HG02885 (cell line): ENCODE data around the gene PAPSS2.
"Not testable (repeated sequence)": the region's sequence is repeated elsewhere in the genome, so short reads cannot be mapped to it uniquely, and the experiment has no call there.

Experiments used
- ATAC-seq: cut with Tn5 transposase; IDR thresholded peaks from one replicate; pipeline ENCODE4 v1.9.1; 2021; ENCODE audit warnings: mild to moderate bottlenecking; ENCODE audit not compliant: unreplicated experiment, poor library complexity

PAPSS2 gene

DNA sequence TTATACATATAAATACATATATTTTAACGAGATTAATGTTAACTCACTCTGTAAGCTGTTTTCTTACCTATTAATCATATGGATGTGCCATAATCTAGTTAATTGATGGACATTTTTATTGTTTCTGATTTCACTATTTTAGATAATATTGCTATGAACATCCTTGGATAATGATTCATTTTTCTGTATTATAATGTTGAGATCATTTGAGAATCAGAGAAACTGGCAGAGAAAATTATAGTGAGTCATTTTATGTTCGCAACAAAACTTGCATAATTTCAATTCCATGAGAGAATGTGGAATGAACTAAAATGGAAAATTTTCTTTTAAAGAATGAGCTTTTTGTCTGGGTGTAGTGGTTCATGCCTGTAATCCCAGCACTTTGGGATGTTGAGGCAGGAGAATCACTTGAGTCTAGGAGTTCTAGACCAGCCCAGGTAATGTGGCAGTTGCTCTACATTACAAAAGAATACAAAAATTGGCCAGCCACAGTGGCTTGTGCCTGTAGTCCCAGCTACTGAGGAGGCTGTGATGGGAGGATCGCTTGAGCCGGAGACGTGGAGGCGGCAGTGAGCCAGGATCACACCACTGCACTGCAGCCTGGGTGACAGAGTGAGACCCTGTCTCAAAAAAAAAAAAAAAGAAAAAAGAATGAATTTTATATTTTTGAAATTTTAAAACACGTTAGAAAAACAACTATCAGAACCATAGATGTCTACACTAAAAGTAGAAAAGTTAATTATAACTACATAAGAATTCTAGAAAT lies 40.5 kb downstream of the PAPSS2 start:
- no peak for ATAC-seq

DNA sequence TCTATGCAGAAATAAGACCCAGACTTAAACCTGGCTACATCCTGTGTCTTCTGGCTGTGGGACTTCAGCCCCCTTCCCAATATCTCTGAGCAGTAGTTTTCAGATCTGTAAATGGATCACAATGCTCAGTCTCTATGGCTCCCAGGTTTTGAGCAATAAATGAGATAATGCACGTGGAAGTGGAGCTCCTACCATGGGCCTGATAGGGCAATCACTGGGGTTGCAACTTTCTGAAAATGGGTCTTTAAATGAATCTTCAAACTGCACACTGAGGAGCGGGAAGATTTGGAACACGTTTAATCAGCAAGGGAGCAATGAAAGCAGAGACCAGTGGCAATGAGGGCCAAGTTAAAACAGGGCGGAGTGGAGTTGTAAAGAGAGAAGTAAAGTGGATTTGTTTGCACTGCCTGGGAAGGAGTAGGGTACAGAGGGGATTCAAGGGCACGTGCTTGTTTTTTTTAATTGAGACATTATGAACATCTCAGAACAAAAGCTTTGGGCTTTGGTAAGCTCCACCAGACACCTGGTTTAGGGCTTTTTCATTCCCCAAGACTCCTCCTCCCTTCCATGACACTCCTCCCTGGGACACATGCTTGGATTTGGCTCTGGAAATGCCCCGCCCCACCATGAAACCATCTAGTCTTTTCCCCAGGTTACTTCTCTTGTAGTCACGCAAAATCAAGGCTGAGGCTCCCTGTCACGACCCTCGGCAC lies 42.7 kb downstream of the PAPSS2 start:
- ATAC-seq, result no peak

DNA sequence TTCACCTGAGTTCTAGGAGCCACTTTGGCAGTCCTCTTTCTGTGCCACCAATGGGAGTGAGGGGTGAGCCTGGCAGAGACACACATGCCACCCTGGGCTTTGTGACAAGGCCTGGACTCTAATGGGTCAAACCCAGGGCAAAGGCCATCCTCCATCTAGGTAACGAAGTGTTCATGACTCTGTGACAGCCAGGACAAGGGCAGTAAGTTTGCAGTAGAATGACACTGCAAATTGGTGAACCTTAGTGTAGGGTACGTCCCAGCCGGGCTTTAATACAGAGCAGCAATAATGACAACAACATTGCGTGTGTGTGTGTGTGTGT lies 43.3 kb downstream of the PAPSS2 start:
- ATAC-seq, result no peak

DNA sequence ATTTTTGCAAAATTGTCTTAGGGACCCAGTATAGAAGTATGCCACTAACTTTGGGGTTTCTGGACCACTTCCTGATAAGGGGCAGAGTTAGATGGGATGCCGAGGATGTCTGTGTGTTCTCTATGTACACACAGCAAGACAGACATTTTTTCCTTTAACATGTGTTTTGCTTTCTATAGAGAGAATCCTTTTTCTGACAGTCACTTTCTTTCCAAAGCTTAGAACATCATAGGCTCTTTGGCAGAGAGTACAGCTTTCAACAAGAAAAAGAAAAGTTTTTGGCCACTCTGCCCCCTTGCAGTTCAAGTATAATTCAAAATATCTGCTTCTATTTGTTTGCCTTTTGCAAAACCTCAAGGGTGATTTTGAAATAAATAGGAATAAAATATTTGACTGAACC lies 44.1 kb downstream of the PAPSS2 start:
- no peak for ATAC-seq

DNA sequence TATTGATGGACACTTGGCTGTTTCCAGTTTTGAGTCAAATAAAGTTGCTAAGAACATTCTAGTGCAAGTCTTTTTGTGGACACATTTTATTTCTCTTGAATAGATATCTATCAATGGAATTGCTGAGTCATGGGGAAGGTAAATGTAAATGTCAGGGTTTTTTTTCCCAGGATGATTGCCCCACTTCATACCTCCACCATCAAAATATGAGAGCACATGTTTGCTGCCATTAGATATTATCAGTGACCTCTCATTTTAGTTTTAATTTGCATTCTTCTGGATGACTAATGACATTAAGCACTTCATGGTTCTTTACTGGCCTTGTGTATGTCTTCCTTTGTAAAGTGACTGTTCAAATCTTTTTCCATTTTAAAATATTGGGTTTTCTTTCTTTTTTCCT lies 45.7 kb downstream of the PAPSS2 start:
- ATAC-seq, result no peak

DNA sequence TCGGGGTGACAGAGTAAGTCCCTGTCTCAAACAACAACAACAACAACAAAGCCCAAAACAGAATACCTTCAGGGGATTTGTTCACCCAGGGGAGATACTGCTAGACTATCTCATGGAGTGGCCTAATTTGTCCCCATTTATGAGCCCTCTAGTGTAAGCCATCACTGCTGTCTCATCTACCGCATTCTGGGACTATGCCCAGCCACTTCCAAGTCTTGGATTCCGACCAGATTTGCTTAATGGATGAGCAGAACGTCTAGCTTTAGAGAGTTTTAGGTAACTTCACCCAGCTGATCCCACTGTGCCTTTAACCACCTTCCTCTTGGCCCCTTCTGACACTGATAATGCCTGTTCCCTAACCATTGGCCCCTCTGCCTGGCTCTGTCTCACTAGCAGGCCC lies 47.1 kb downstream of the PAPSS2 start:
- ATAC-seq, result no peak

DNA sequence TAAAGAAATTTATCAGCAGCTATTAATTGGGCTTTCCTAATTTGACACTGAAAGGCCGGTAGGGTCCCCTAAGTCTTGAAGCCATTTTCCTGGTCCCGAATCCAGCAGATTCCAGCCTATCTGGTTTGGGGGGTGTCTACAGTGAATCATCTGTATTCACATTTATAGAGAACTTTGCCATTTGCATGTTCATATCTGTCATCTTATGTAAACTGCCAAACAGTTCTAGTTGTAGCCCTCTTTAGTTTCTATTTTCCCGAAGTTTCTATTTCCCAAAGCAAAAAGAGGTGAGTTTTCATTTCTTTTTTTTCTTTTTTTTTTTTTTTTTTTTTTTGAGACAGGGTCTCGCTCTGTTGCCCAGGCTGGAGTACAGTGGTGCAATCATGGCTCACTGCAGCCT lies 47.6 kb downstream of the PAPSS2 start:
- ATAC-seq, result no peak

DNA sequence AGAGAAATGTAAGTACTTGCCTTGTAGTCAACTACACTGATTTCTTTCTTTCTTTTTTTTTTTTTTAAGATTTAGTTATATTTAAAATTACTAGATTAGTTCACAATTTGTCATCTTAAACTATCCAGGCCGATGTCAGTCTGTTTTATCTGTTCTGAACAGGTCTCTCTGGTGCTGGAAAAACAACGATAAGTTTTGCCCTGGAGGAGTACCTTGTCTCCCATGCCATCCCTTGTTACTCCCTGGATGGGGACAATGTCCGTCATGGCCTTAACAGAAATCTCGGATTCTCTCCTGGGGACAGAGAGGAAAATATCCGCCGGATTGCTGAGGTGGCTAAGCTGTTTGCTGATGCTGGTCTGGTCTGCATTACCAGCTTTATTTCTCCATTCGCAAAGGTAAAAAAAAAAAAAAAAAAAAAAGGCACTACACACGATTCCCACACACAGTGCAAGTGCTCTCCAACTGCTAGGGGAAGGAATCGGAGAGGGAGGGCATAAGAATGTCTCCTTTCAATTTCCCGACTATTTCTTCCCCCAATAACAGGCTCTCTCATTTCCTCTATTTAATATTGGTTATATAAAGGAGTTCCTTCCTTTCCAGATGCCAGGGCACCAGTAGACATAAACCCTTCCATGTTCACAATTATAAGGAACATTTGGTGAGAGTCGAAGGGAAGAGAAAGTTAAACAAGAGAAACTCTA lies 53.4 kb downstream of the PAPSS2 start:
- ATAC-seq, result no peak

DNA sequence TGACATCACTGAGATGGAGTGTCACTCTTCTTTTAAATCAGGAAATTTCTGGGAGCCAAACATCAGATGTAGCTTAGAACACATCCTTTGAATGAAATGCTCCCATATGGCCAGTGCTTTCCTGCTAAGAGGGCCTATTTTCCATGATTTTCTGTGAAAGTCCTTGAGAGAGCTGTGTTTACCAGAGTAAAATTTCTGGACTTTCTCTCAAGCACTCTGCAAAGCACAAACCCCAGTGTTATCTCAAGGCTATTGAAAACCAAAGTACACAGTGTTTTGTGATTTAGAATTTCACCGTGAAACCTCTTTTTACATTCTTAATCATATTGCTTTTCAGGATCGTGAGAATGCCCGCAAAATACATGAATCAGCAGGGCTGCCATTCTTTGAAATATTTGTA lies 54.0 kb downstream of the PAPSS2 start:
- ATAC-seq, result no peak

DNA sequence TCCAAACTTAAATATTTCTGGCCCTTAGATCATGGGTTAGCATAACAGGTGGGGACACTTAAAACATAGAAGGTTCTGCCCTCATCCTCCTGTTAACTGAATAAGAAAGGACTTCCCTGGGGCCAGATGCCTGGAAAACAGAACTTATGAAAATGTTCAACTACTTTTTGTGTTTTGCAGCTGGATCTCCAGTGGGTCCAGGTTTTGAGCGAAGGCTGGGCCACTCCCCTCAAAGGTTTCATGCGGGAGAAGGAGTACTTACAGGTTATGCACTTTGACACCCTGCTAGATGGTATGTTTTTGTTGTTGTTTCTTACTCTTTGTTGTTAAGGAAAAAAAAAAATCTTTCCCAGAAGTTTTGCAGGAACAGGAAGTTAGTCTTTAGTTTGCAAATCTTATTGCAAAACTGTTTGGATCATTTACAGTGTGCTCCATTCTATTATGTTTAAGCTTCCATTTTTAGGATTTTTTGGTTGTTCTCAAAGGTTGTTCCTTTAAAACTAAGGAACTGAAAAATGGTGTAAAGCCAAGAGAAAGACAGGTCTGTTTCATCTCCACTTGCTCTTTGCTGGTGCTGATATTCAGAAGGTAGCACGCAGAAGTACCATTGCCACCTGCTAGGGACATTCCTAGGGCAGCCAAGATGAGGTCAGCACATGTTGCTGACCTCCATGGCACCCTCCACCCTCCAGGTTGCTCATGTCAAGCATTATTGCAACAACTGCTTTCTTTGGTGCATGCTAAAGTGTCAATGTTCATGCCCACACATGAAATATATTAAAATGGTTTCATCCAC lies 56.1 kb downstream of the PAPSS2 start:
- ATAC-seq, result no peak

DNA sequence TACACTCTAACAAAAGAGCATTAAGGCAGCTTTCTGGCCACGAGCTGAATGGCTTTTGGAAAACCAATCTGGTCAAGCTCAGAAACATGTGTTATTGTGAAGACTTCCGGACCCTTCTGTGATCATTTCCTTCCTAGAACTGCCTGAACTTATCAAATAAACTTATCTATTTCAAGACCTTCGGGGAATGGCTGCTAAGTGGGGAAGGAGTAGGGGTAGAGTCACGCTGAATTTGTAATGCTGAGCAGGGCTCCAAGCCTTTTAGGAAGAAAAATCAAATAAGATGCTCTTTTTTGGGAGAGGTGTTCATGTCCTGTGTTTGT lies 56.6 kb downstream of the PAPSS2 start:
- no peak for ATAC-seq

DNA sequence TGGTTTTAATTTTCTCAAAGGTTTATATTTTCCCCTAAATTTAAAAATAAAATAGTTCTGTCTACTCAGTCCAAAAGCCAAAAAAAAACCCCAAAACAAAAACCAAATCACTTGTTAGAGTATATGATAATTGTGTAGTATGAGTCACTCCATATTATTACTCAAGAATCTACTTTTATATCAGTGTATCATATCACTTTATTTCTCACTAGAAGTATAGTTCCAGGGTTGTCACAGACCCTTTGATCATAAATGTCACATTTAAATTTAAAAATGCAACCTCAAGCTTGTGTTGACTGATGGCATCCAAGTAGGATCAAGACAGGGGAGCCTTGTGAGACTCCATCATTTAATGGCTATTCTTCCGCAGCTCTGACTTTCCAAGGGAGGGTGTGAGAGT lies 61.0 kb downstream of the PAPSS2 start:
- no peak for ATAC-seq

DNA sequence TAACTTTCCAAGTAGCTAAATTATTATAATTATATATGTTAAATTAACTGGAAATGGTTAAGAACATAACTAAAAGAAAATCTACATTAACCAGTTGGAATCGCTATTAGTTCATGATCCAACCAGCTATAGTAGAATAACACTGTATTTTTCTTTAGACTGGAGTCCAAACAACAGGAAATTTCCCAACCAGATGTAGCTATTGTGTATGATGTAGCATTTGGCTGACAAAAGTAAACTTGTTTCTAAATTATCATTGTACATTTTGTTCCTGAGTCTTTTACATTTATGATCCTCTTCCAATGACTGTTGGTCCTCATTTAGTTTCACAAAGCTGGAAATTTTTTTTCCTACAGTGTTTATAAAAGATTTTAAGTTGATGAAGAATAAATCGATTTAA lies 62.1 kb downstream of the PAPSS2 start:
- no peak for ATAC-seq

DNA sequence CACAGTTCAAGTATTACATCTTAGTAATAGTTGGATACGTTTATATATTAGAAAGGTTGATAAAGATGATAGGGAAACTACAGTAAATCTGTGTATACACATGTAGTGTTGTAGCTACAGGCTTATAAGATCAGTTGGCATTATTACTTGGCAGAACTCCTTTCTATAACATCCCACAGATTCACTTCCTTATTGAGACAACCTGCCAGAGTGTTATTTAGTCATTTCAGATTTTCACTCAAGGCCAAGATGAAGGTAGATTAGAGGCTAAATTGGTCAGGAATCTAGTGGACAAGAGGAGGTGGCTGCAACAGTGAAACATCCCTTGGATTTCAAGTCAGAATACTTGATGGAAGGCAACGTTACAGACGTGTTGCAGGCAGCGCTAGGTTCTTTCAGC lies 63.0 kb downstream of the PAPSS2 start:
- ATAC-seq, result no peak

DNA sequence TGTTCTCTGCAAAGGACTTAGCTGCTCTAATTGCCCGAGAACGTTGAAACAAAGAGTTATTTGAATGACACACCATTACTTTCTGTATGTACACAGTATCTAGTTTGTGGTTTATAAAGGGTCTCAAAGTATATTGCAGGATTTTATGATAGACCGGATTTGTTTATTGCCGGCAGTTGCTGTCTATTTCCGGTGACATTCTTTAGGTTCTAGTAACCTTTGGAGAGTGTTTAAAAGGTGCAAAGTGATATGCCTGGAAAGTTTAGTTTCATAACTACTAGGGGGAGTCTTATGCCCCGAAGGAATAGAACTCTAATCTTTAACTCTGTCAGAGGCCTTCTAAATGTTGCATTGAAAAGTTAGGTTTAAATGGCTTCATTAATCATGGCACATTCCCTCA lies 63.8 kb downstream of the PAPSS2 start:
- ATAC-seq, result no peak

DNA sequence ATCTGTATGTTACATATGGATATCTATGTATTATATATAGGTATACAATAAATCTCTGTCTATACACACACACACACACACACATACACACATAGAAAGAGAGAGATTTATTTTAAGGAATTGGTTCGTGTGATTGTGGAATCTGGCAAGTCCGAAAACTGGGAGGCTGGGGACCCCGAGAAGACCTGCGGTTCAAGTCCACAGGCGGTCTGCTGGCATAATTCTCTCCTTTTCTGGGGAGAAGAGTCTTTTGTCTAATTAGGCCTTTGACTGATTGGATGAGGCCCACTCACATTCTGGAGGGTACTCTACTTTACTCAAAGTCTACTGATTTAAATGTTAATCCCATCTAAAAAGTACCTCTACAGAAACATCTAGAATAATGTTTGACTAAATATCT lies 65.1 kb downstream of the PAPSS2 start:
- no peak for ATAC-seq

DNA sequence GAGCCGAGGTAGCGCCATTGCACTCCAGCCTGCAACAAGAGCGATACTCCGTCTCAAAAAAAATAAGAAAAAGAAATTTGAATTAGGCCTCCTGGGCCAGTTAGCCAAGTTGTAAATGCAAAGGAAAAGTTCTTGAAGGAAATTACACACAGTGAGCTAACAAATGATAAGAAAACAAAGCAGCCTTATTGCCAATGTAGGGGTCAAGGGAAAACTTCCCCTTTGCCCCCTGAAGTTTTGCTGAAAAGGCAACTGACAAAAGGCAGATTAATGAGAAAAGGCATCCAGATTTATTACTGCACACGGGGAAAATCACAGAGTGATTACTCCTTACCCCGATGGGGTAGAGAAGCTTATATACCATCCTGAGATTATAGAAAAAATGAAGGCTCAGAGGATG lies 70.3 kb downstream of the PAPSS2 start:
- ATAC-seq, result no peak

DNA sequence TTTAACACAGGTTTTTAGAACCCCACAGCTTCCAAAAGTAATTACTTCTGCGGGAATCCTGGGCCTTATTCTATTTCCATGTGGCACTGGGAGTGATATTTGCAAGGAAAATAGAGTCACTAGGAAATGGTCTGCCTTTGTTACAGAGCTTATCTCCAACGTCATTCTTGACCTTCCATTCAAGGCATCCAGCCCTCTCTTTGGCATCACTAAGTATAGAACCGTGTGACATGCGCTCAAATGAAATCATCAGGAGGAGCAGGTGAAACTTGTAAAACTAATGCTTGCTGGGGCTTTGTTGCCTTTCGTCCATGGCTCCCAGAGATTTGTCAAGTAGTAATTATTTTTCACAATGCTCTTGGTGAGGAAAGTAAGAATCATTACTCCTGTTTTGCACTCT lies 73.4 kb downstream of the PAPSS2 start:
- no peak for ATAC-seq

DNA sequence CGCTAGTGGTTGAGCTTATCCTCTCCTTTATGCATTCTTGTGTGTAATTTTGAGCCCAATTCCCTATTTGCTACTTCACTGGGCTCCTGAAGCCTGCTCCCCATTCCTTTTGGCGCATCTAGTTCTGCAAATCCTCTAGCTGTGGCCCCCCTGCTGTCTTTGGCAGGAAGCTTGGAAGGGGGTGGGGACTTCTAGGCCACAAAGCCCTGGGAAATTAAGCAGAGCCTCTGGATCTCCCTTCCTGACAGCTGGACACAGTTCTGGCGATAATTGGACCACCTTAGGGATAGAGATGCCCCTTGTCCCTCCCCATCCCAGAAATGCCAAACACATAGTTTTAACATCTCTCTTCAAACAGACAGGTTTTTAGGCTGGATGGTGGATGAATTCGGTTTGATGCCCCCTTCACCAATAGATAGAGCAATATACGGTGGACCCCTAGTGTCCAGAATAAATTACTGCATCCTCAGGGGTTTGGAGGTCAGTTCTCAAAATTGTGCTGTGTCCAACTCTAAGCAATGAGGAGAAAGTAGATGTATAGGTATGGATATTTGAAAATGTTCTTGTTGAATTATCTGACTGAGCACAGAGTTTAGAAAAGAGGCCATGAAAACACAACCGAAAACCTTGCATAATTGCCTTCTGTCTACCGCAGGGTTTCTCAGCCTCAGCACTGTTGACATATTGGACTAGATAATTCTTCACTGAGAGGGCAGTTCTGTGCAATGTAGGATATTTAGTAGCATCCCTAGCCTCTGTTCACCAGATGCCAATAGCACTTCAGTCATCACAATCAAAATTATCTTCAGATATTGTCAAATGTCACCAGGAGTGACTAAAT lies 75.5 kb downstream of the PAPSS2 start:
- ATAC-seq, result no peak

DNA sequence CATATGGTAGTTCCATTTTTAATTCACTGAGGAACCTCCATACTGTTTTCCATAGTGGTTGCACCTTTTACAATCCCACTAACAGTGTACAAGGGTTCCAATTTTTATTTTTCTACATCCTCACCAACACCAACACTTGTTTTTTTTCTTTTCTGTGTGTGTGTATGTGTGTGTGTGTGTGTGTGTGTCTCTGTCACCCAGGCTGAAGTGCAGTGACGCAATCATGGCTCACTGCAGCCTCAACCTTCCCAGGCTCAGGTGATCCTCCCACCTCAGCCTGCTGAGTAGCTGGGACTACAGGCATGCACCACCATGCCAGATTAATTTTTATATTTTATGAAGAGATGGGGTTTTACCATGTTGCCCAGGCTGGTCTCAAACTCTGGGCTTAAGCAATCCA lies 78.6 kb downstream of the PAPSS2 start:
- not testable (repeated sequence) for ATAC-seq
